Gastroesophageal sphincter (tissue), 4 donors: Measurements from ENCODE around the gene LDB2. TPM values are rescaled to one million over a fixed set of nuclear protein-coding genes. Genes with fewer than 3 reads are reported as not detected.

Source experiments
- ATAC-seq: fragments of 150-250 bp; one replicate; pipeline ENCODE4 v1.9.1; 2016; ENCODE audit warnings: mild to moderate bottlenecking, moderate library complexity
- H3K27ac ChIP-seq, 4 donors: fragments of 200-600 bp; sonication (generic) in 3 of 4; 1 replicate in 3 of 4; 2 replicates in 1 of 4; pipeline ENCODE4 v1.5.1; 2016 to 2019
- H3K27me3 ChIP-seq: fragments of 200-600 bp; sonication (generic); one replicate; pipeline ENCODE4 v1.5.1; 2019
- H3K36me3 ChIP-seq, 2 donors: fragments of 200-600 bp; sonication (generic); one replicate each; pipeline ENCODE4 v1.5.1; 2019; ENCODE audit warnings: control low read depth in 1 of 2
- H3K4me1 ChIP-seq, 3 donors: fragments of 200-600 bp; sonication (generic); 1 replicate in 2 of 3; 2 replicates in 1 of 3; pipeline ENCODE4 v1.5.1; 2016 to 2019; ENCODE audit warnings: control low read depth in 2 of 3
- H3K4me3 ChIP-seq, 2 donors: fragments of 200-600 bp; sonication (generic); one replicate each; pipeline ENCODE4 v1.5.1; 2019; ENCODE audit warnings: mild to moderate bottlenecking in 1 of 2, moderate library complexity in 1 of 2
- H3K9me3 ChIP-seq, 3 donors: fragments of 200-600 bp; sonication (generic); one replicate each; pipeline ENCODE4 v1.5.1; 2017 to 2019; ENCODE audit warnings: control low read depth in 2 of 3
- EP300 ChIP-seq: sonication (generic); formaldehyde crosslinking; IDR thresholded peaks from one replicate; pipeline ENCODE4 v1.6.1; 2017; ENCODE audit warnings: antibody characterized with exemption, mild to moderate bottlenecking
- POLR2A ChIP-seq, 2 donors: fragments of 450-650 bp; IDR thresholded peaks; one replicate each; pipeline ENCODE4 v1.6.1; 2017; ENCODE audit warnings: antibody characterized with exemption in 2 of 2, mild to moderate bottlenecking in 2 of 2, moderate library complexity in 1 of 2
- POLR2AphosphoS5 ChIP-seq: sonication (generic); formaldehyde crosslinking; IDR thresholded peaks from one replicate; pipeline ENCODE4 v1.6.1; 2017; ENCODE audit warnings: antibody characterized with exemption
- WGBS, 2 donors: methylation state at CpG; one replicate each; pipeline ENCODE4 v1.1.5; 2018; ENCODE audit warnings: low coverage in 1 of 2; 5-methylcytosine and 5-hydroxymethylcytosine counted together
- total RNA-seq, 4 donors: library from RNA; depleted of rRNA; stranded (reverse); fragments of >200 nt; gene quantifications; one replicate each; pipeline ENCODE4 v1.1.0, GENCODE V29; 2016
- TF ChIP-seq, protein P1 (sequence below), 4 experiments: fragments of 200-600 bp in 2 of 4; fragments of 450-650 bp in 2 of 4; sonication (generic) in 1 of 4; IDR thresholded peaks; one replicate each; pipeline ENCODE4 v1.5.1; 2017 to 2019; ENCODE audit warnings: antibody characterized with exemption in 4 of 4, mild to moderate bottlenecking in 2 of 4, moderate library complexity in 2 of 4

Gene LDB2
- total RNA-seq, 4 donors from 2014 or later = 23.6 to 29.6 (median 28.3) TPM

DNA sequence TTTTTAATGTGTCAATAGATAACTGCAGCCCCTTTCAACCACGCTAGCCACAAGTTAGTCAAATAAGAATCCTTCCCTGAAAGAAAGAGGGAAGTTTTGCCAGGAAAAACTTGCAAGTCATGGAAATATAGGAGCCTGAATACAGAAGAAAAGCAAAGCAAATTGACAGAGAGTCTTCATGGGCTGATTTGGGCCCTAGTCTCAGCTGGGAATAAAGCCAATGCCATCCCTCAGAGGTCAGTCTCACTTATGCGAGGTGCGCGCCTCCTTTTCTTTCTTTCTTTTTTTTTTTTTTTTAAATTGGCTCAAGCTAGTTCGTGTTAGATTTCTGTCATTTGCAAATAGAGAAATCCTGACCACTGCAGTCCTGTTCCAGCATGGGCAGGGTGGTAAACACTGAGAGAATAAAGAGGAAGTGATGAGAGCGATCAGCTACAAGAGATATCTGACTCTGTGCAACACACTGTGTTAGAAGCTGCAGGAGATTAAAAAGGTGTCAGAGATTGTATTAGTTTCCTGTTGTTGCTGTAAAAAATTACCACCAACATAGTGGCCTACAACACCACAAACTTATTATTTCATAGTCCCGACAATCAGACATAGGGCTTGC lies 299.7 kb downstream of the LDB2 start:
- WGBS, 2 donors = 69% methylated on average over 7 of the region's 7 CpGs; no CpG with 5 or more reads in 1 of the 2 donors
- Histone ChIP-seq H3K27ac (no peak overlapping the region), H3K4me1 (peaks cover 0 to 13% (median 0%) of the 10 kb centered on the region in 3 donors), H3K9me3 (no peaks in the 10 kb centered on the region), H3K4me3 (no peak overlapping the region), H3K27me3 (no peaks in the 10 kb centered on the region), H3K36me3 (no peaks in the 10 kb centered on the region)
- TF ChIP-seq POLR2A (IDR thresholded peaks at IDR 0.05) = no peak
- TF ChIP-seq, protein P1, sequence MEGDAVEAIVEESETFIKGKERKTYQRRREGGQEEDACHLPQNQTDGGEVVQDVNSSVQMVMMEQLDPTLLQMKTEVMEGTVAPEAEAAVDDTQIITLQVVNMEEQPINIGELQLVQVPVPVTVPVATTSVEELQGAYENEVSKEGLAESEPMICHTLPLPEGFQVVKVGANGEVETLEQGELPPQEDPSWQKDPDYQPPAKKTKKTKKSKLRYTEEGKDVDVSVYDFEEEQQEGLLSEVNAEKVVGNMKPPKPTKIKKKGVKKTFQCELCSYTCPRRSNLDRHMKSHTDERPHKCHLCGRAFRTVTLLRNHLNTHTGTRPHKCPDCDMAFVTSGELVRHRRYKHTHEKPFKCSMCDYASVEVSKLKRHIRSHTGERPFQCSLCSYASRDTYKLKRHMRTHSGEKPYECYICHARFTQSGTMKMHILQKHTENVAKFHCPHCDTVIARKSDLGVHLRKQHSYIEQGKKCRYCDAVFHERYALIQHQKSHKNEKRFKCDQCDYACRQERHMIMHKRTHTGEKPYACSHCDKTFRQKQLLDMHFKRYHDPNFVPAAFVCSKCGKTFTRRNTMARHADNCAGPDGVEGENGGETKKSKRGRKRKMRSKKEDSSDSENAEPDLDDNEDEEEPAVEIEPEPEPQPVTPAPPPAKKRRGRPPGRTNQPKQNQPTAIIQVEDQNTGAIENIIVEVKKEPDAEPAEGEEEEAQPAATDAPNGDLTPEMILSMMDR (IDR thresholded peaks at IDR 0.05) = no peak
- no peak for TF ChIP-seq POLR2AphosphoS5
- TF ChIP-seq EP300 = no peak
- no peak for ATAC-seq

DNA sequence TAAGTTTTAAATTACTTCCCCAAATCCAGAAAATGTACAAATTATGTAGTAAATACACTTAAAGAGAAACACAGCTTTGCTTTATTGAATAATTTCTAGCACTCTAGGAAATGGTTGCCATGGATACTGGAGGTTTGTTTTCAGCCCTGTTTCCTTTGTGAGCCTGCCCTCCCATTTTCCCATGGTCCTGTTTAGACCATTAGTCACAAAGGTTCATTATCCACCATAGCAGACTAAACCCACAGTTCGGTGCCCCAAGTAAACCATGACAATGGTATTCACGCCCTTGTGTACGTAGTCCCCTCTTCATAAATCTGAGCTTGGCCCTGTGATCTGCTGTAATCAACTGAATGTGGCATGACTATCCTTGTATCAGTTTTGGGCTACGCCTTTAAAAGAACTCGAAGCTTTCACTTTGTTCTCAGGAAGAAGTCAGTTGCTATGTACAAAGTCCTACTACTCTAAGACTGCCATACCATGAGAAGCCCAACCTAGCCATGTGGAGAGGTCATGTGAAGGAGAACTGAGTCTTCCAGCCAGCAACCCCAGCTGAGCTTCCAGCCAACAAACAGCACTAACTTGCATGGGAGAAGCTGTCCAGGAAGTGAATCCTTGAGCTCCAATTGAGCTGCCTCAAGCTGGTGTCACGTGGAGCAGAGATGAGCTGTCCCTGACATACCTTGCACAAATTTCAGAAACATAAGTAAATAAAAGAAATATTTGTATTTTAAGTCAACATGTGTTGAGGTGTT lies 300.4 kb downstream of the LDB2 start:
- ATAC-seq = no peak
- no peak overlapping the region for H3K27ac ChIP-seq
- peaks cover 0 to 13% (median 0%) of the 10 kb centered on the region in 3 donors for H3K4me1 ChIP-seq
- no peaks in the 10 kb centered on the region for H3K9me3 ChIP-seq
- WGBS, 2 donors = 74 to 90% methylated on average over 4 to 6 of the region's 6 CpGs
- no peak overlapping the region for H3K4me3 ChIP-seq
- no peaks in the 10 kb centered on the region for H3K36me3 ChIP-seq
- TF ChIP-seq POLR2AphosphoS5 (no peak), EP300 (no peak), POLR2A (IDR thresholded peaks at IDR 0.05) (no peak)
- TF ChIP-seq, protein P1 (IDR thresholded peaks at IDR 0.05) = no peak
- H3K27me3 ChIP-seq = no peaks in the 10 kb centered on the region

DNA sequence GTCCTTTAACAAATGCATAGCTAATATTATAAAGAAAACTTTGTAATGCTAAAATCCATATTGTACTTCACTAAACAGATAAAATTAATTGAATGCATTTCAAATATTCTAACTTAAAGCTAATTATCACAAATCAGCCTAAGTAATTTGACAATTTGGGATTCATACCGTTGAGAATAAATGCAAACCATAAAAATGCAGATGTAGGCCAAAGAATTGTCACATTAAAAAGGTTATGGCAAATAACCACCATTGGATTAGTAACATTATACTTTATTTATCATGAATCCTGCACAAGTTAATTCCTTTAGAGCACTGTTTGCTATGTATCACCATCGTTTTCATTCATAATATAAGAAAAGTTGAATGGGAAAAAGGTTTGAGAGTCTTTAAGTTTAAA lies 301.0 kb downstream of the LDB2 start:
- H3K9me3 ChIP-seq = no peaks in the 10 kb centered on the region
- peaks cover 0 to 13% (median 0%) of the 10 kb centered on the region in 3 donors for H3K4me1 ChIP-seq
- no peaks in the 10 kb centered on the region for H3K36me3 ChIP-seq
- TF ChIP-seq, protein P1 (IDR thresholded peaks at IDR 0.05) = no peak
- no peak for TF ChIP-seq POLR2AphosphoS5
- TF ChIP-seq EP300 = no peak
- TF ChIP-seq POLR2A (IDR thresholded peaks at IDR 0.05) = no peak
- H3K27ac ChIP-seq = no peak overlapping the region
- H3K27me3 ChIP-seq = no peaks in the 10 kb centered on the region
- WGBS, 2 donors = 27 to 52% methylated on average over 2 of the region's 2 CpGs
- H3K4me3 ChIP-seq = no peak overlapping the region
- no peak for ATAC-seq

DNA sequence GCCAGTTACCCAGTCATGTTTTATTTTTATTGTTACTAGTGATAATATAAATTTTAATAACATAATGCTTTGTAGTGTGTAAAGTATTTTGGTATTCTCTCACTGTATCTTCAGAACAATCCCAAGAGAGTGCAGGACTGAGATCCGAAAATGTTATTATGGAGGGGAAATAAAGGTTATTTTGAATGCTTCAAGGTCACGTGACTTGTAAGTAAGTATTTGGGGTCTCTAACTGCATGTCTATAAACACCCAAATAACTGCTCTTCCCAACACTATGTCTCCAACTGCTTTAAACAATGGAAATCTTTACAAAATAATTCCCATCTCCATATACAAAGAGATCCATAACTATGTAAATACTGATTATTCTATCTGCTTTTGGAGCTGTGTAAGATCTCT lies 302.2 kb downstream of the LDB2 start:
- H3K9me3 ChIP-seq = no peaks in the 10 kb centered on the region
- whole genome bisulfite sequencing, 2 donors = 79 to 82% methylated on average over 2 of the region's 2 CpGs
- H3K4me1 ChIP-seq = peaks cover 0 to 13% (median 0%) of the 10 kb centered on the region in 3 donors
- TF ChIP-seq, protein P1 (IDR thresholded peaks at IDR 0.05) = no peak
- TF ChIP-seq EP300 (no peak), POLR2A (IDR thresholded peaks at IDR 0.05) (no peak), POLR2AphosphoS5 (no peak)
- no peaks in the 10 kb centered on the region for H3K27me3 ChIP-seq
- H3K27ac ChIP-seq = no peak overlapping the region
- H3K4me3 ChIP-seq = no peak overlapping the region
- no peak for ATAC-seq
- H3K36me3 ChIP-seq = no peaks in the 10 kb centered on the region

DNA sequence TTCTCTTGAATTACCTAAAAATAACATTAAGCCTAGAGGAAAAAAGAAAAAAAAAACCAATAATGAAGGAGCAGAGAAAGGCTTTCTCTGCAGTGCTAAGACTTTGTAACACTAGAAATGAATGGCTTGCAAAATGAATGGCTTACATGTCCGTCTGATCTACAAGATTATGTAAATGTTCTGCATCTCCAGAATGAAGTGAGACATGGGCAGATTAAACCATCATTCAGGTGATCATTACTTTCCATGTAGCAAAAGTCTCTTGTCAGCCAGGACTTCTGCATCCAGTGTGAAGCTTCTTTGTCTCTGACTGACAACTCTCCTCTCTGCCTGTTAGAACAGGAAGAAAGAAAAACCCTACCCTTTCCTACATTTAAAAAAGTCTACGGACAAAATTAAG lies 304.3 kb downstream of the LDB2 start:
- no peaks in the 10 kb centered on the region for H3K9me3 ChIP-seq
- no peak overlapping the region for H3K27ac ChIP-seq
- no peaks in the 10 kb centered on the region for H3K36me3 ChIP-seq
- H3K27me3 ChIP-seq = no peaks in the 10 kb centered on the region
- peaks cover 0 to 13% (median 0%) of the 10 kb centered on the region in 3 donors for H3K4me1 ChIP-seq
- no peak for ATAC-seq
- no peak for TF ChIP-seq POLR2A (IDR thresholded peaks at IDR 0.05)
- 88 to 94% methylated on average over 2 of the region's 2 CpGs for WGBS, 2 donors
- H3K4me3 ChIP-seq = no peak overlapping the region
